SK-N-DZ (cell line): ENCODE results near the gene DNAJC2.
"Not testable (repeated sequence)": the region's sequence is repeated elsewhere in the genome, so short reads cannot be mapped to it uniquely, and the experiment has no call there.

Experiments used
- DNase-seq: peaks from one replicate; pipeline ENCODE4 v3.0.0-alpha.2; 2015; ENCODE audit warnings: low spot score
- small RNA-seq, 2 experiments: library from RNA; depleted of rRNA; stranded (forward); fragments of <200 nt; gene quantifications; one replicate each; pipeline ENCODE3, GENCODE V24; 2014

Gene DNAJC2

DNA sequence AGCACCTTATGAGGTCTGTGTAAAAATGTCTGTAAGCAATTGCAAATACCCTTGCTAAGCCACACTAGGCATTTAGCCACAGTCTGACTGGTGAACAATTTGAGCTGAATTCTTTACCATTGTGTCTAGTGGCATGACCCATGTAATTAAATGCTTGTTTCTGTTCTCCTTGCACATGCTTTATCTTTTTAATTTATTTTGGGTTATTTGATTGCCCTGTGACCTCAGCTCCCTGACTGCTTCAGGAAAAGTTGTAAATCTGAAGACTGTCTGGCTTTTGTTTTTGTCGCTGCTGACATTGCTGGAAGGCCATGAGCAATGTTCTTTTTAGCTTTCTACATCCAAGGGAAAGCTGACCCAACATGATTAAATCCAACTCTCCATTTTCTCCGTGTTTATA lies 78.3 kb downstream of the DNAJC2 start:
- DNase-seq: peak; percentile 93

DNA sequence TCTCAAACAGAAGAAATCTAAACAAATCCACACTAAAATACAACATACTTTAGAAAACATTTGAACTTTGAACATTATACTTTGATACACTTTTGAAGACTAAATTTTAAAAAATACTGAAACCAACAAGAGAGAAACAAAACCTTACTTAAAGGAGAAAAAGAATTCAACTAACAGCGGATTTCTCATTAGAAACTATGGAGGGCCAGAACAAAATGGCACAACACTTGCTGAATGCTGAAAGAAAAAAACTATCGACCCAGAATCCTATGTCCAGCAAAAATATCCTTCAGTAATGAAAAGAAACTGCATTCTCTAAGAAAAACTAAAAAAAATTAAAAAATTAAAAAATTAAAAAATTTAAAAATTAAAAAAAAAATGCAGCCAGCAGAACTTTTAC lies 80.5 kb downstream of the DNAJC2 start:
- DNase-seq: not testable (repeated sequence)

Small RNA genes within 50 kb of the gene (small RNA-seq; reads per million reads assigned to genes)
- 0.08 to 0.18 reads per million in 2 experiments for gene RPS29P16
